Ovary (tissue), 3 donors: Measurements from ENCODE around the gene PLAU.

Experiments
- POLR2A ChIP-seq: fragments of 450-650 bp; IDR thresholded peaks from one replicate; pipeline ENCODE4 v1.6.1; 2017; ENCODE audit warnings: antibody characterized with exemption, mild to moderate bottlenecking, moderate library complexity
- TF ChIP-seq, protein P1 (sequence below), 3 donors: fragments of 450-650 bp in 2 of 3; fragments of 200-600 bp in 1 of 3; IDR thresholded peaks; one replicate each; pipeline versions ENCODE4 v1.5.1 to v1.8.0; 2016 to 2022; ENCODE audit warnings: antibody characterized with exemption in 3 of 3, mild to moderate bottlenecking in 1 of 3
- donor health status: DM: no; HTN: no; CAD: no.

DNA sequence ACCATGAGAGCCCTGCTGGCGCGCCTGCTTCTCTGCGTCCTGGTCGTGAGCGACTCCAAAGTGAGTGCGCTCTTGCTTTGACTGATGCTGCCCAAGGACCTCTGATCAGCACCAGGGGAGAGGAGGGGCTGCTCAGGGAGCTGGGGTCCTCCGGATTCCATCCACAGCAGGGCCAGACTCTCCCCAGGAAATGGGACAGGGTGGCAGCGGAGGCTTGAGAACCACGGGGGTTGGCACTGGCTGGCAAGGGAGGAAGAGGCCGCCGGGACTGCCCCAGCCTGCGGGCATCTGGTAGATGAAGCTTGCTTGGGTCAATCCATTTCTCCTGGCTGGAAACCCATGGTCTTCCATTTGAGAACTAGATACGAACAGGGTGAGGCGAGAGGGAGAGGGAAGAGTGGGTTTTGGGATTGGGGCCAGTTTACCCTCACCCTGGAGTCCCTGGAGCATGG is 647 bp downstream of the PLAU start:
- no peak for TF ChIP-seq POLR2A
- TF ChIP-seq, protein P1, sequence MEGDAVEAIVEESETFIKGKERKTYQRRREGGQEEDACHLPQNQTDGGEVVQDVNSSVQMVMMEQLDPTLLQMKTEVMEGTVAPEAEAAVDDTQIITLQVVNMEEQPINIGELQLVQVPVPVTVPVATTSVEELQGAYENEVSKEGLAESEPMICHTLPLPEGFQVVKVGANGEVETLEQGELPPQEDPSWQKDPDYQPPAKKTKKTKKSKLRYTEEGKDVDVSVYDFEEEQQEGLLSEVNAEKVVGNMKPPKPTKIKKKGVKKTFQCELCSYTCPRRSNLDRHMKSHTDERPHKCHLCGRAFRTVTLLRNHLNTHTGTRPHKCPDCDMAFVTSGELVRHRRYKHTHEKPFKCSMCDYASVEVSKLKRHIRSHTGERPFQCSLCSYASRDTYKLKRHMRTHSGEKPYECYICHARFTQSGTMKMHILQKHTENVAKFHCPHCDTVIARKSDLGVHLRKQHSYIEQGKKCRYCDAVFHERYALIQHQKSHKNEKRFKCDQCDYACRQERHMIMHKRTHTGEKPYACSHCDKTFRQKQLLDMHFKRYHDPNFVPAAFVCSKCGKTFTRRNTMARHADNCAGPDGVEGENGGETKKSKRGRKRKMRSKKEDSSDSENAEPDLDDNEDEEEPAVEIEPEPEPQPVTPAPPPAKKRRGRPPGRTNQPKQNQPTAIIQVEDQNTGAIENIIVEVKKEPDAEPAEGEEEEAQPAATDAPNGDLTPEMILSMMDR (IDR thresholded peaks at IDR 0.05), result no peak
